SK-N-SH (cell line): Measurements from ENCODE around the gene LRRC72. TPM values are rescaled to one million over a fixed set of nuclear protein-coding genes. Genes with fewer than 3 reads are reported as not detected.

Source experiments
- CTCF ChIA-PET: fragments of 300-600, 350-600 bp; formaldehyde crosslinking; extraction: SDS; loops from one replicate; lab custom pipeline; 2021; lab: Yijun Ruan, JAX
- POLR2A ChIA-PET: fragments of 350-600 bp; sonication (Branson Sonifier 250); formaldehyde crosslinking; extraction: SDS; loops from one replicate; lab custom pipeline; 2020; ENCODE audit warnings: antibody characterized with exemption, inconsistent platforms; lab: Yijun Ruan, JAX
- DNase-seq: peaks from one replicate; pipeline ENCODE4 v3.0.0; 2012
- H2AFZ ChIP-seq: fragments of 200-600 bp; sonication (generic); 2 replicates; pipeline ENCODE4 v1.8.1; 2016; ENCODE audit warnings: antibody characterized with exemption, mild to moderate bottlenecking, low read depth
- H3F3A ChIP-seq: fragments of 200-600 bp; sonication (generic); replicated peaks from 2 replicates; pipeline ENCODE3; 2016; ENCODE audit warnings: antibody characterized with exemption, mild to moderate bottlenecking; ENCODE audit not compliant: insufficient read depth
- H3K27ac ChIP-seq, 2 experiments: fragments of 200-500 bp in 1 of 2; fragments of 200-600 bp in 1 of 2; sonication (Bioruptor generic) in 1 of 2; sonication (generic), shearing (Covaris generic) in 1 of 2; 2 replicates each; pipeline versions ENCODE4 v1.5.1 to v1.6.1; 2014 to 2016; ENCODE audit warnings: low read depth in 2 of 2, inconsistent platforms in 1 of 2, low read length in 1 of 2, mild to moderate bottlenecking in 1 of 2, mixed read lengths in 1 of 2
- H3K27me3 ChIP-seq: fragments of 200-600 bp; sonication (generic), shearing (Covaris generic); 2 replicates; pipeline ENCODE4 v1.6.1; 2016; ENCODE audit warnings: mixed run types; ENCODE audit not compliant: insufficient read depth
- H3K36me3 ChIP-seq, 2 experiments: fragments of 200-500 bp in 1 of 2; fragments of 200-600 bp in 1 of 2; sonication (Bioruptor generic) in 1 of 2; sonication (generic) in 1 of 2; replicated peaks in 1 of 2; 2 replicates each; pipeline versions ENCODE3 to v1.5.1; 2014 to 2016; ENCODE audit warnings: low read length in 1 of 2, mild to moderate bottlenecking in 1 of 2; ENCODE audit not compliant: insufficient read depth in 2 of 2, control insufficient read depth in 1 of 2
- H3K4me1 ChIP-seq, 2 experiments: fragments of 200-500 bp in 1 of 2; fragments of 200-600 bp in 1 of 2; sonication (Bioruptor generic) in 1 of 2; sonication (generic), shearing (Covaris generic) in 1 of 2; 2 replicates each; pipeline versions ENCODE4 v1.5.1 to v1.6.1; 2014 to 2016; ENCODE audit warnings: low read depth in 1 of 2, low read length in 1 of 2, mixed run types in 1 of 2; ENCODE audit not compliant: insufficient read depth in 2 of 2, control insufficient read depth in 1 of 2
- H3K4me2 ChIP-seq: fragments of 200-600 bp; sonication (generic), shearing (Covaris generic); 2 replicates; pipeline ENCODE4 v1.6.1; 2017; ENCODE audit warnings: mixed run types
- H3K4me3 ChIP-seq, 2 experiments: fragments of 200-500 bp in 1 of 2; fragments of 200-600 bp in 1 of 2; sonication (Bioruptor generic) in 1 of 2; sonication (generic), shearing (Covaris generic) in 1 of 2; 2 replicates each; pipeline versions ENCODE4 v1.5.1 to v1.8.1; 2014 to 2016; ENCODE audit warnings: low read depth in 2 of 2, inconsistent platforms in 1 of 2, low read length in 1 of 2, mild to moderate bottlenecking in 1 of 2, mixed read lengths in 1 of 2, moderate library complexity in 1 of 2
- H3K79me2 ChIP-seq: fragments of 200-600 bp; sonication (generic); 2 replicates; pipeline ENCODE4 v1.8.1; 2017; ENCODE audit warnings: mild to moderate bottlenecking; ENCODE audit not compliant: insufficient read depth
- H3K9ac ChIP-seq: fragments of 200-600 bp; sonication (generic); 2 replicates; pipeline ENCODE4 v1.6.1; 2017; ENCODE audit warnings: mixed run types
- H3K9me2 ChIP-seq: fragments of 200-600 bp; sonication (generic); 2 replicates; pipeline ENCODE4 v1.6.1; 2017; ENCODE audit warnings: mixed run types
- H3K9me3 ChIP-seq: fragments of 200-600 bp; sonication (generic); 2 replicates; pipeline ENCODE4 v1.6.1; 2017; ENCODE audit warnings: mixed run types, mild to moderate bottlenecking, moderate library complexity
- H4K20me1 ChIP-seq: fragments of 200-600 bp; sonication (generic); 2 replicates; pipeline ENCODE4 v1.6.1; 2017; ENCODE audit warnings: mild to moderate bottlenecking, mixed run types; ENCODE audit not compliant: insufficient read depth
- CHD2 ChIP-seq: fragments of 150-350 bp; IDR thresholded peaks from 2 replicates; pipeline ENCODE4 v1.6.1; 2018; ENCODE audit warnings: low read length; ENCODE audit not compliant: partially characterized antibody
- CTCF ChIP-seq: fragments of 200-600 bp; sonication (generic); IDR thresholded peaks from 2 replicates; pipeline ENCODE4 v1.6.1; 2017; ENCODE audit warnings: antibody characterized with exemption, mild to moderate bottlenecking, moderate library complexity
- EP300 ChIP-seq, 2 experiments: IDR thresholded peaks; 2 replicates each; pipeline versions ENCODE4 v1.4.0 to v1.6.1; 2012; ENCODE audit warnings: borderline replicate concordance in 1 of 2, low read depth in 1 of 2, low read length in 1 of 2
- FOXJ3 ChIP-seq: sonication (generic); formaldehyde crosslinking; IDR thresholded peaks from 2 replicates; pipeline ENCODE4 v1.5.1; 2020; ENCODE audit warnings: mild to moderate bottlenecking, missing genetic modification reagents
- MAX ChIP-seq: IDR thresholded peaks from 2 replicates; pipeline ENCODE4 v1.4.0; 2012; ENCODE audit warnings: low read depth
- NRF1 ChIP-seq: IDR thresholded peaks from 2 replicates; pipeline ENCODE4 v1.6.1; 2012; ENCODE audit warnings: low read depth, mild to moderate bottlenecking, low read length
- PBX3 ChIP-seq: IDR thresholded peaks from 2 replicates; pipeline ENCODE4; 2012
- POLR2AphosphoS5 ChIP-seq: IDR thresholded peaks from 2 replicates; pipeline ENCODE4 v1.6.1; 2012; ENCODE audit warnings: low read depth, low read length
- RAD21 ChIP-seq: IDR thresholded peaks from 2 replicates; pipeline ENCODE4 v1.6.1; 2012; ENCODE audit warnings: mild to moderate bottlenecking, low read length
- SIN3A ChIP-seq: IDR thresholded peaks from 2 replicates; pipeline ENCODE4 v1.6.1; 2012; ENCODE audit warnings: low read depth, mild to moderate bottlenecking, low read length, moderate library complexity, borderline replicate concordance
- TCF12 ChIP-seq: IDR thresholded peaks from 2 replicates; pipeline ENCODE4 v1.4.0; 2012
- TEAD4 ChIP-seq: IDR thresholded peaks from 2 replicates; pipeline ENCODE4 v1.4.0; 2012; ENCODE audit warnings: mild to moderate bottlenecking, borderline replicate concordance; ENCODE audit not compliant: insufficient read depth
- ZBTB33 ChIP-seq: IDR thresholded peaks from 2 replicates; pipeline ENCODE4 v1.4.0; 2012; ENCODE audit warnings: low read depth, borderline replicate concordance
- WGBS: methylation state at CpG from one replicate; pipeline ENCODE4 v1.1.6; 2017; ENCODE audit warnings: low lambda C conversion rate; 5-methylcytosine and 5-hydroxymethylcytosine counted together
- polyA plus RNA-seq, 3 experiments: library from polyadenylated mRNA; depleted of rRNA; stranded (reverse); fragments of >200 nt; gene quantifications; 2 replicates each; pipeline ENCODE4 v1.2.3, GENCODE V29; 2012

The LRRC72 gene
- polyA plus RNA-seq, 1 of the 3 experiments (the other 2 are of a cell fraction): not detected

- no peak overlapping the region for H3K27ac ChIP-seq
- H3K36me3 ChIP-seq: no peaks in the 10 kb centered on the region
- H3K4me3 ChIP-seq: no peak overlapping the region
- H3F3A ChIP-seq: no peaks in the 10 kb centered on the region
- peaks cover 4% of the 10 kb centered on the region; the same call in 1 of the 2 replicates for H3K27me3 ChIP-seq
- 29% methylated on average over 7 of the region's 7 CpGs for WGBS
- H4K20me1 ChIP-seq: no peaks in the 10 kb centered on the region
- no peaks in the 10 kb centered on the region for H3K9me3 ChIP-seq
- no peaks in the 10 kb centered on the region for H3K79me2 ChIP-seq
- ChIA-PET POLR2A (no interaction called here), CTCF (interaction anchor here (1.3 kb wide), 1 partner anchor 85 kb away, joined by 4 read pairs; no protein-coding TSS in a partner anchor)
- no peak for DNase-seq
- 0 out of 2 replicates have a peak, but pooled peaks cover 4% of the 10 kb centered on the region for H3K9me2 ChIP-seq
- no peak overlapping the region for H3K9ac ChIP-seq
- no peak for TF ChIP-seq NRF1
- TF ChIP-seq PBX3: no peak
- no peak for TF ChIP-seq TCF12
- no peak for TF ChIP-seq ZBTB33
- no peak for TF ChIP-seq FOXJ3 (CRISPR knock-in tag)
- TF ChIP-seq SIN3A: no peak
- TF ChIP-seq CTCF: no peak
- TF ChIP-seq EP300 (IDR thresholded peaks at IDR 0.05; ENCODE audit: borderline replicate concordance in 1 of 2, low read depth in 1 of 2, low read length in 1 of 2): no peak
- TF ChIP-seq TEAD4: no peak
- TF ChIP-seq MAX: no peak
- no peak for TF ChIP-seq POLR2AphosphoS5
- no peak for TF ChIP-seq RAD21
- no peak for TF ChIP-seq CHD2
- TF ChIP-seq, all 33 proteins: peak for 0
- Histone ChIP-seq H3K4me2 (no peak overlapping the region), H2AFZ (no peak overlapping the region), H3K4me1 (no peaks in the 10 kb centered on the region)
These were observed 47.0 kb upstream of the LRRC72 start for GRCh38 chr7:16479591-16479990.
